Measurements from ENCODE around the gene TSPYL1.
A peak's percentile ranks its signal among the peaks of the same experiment; 100 is the strongest.

The TSPYL1 gene

GRCh38 chr6:116278481-116278829 lies 1.3 kb downstream of the TSPYL1 start:
- TF ChIP-seq, protein P1, sequence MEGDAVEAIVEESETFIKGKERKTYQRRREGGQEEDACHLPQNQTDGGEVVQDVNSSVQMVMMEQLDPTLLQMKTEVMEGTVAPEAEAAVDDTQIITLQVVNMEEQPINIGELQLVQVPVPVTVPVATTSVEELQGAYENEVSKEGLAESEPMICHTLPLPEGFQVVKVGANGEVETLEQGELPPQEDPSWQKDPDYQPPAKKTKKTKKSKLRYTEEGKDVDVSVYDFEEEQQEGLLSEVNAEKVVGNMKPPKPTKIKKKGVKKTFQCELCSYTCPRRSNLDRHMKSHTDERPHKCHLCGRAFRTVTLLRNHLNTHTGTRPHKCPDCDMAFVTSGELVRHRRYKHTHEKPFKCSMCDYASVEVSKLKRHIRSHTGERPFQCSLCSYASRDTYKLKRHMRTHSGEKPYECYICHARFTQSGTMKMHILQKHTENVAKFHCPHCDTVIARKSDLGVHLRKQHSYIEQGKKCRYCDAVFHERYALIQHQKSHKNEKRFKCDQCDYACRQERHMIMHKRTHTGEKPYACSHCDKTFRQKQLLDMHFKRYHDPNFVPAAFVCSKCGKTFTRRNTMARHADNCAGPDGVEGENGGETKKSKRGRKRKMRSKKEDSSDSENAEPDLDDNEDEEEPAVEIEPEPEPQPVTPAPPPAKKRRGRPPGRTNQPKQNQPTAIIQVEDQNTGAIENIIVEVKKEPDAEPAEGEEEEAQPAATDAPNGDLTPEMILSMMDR (IDR thresholded peaks at IDR 0.05; ENCODE audit: low read depth, low read length): no peak
- H3K4me3 ChIP-seq (replicated peaks in 1 of 2; ENCODE audit: low read depth in 2 of 2, low read length in 2 of 2): peak overlapping the region; percentile 61 to 93
- peak in 1 of 2 donors; percentile 3 for DNase-seq (ENCODE audit: low read depth in 2 of 2)

GRCh38 chr6:116277124-116277523 lies 2.6 kb downstream of the TSPYL1 start:
- TF ChIP-seq, protein P1 (IDR thresholded peaks at IDR 0.05; ENCODE audit: low read depth, low read length): no peak
- no peak for DNase-seq (ENCODE audit: low read depth in 2 of 2)
- peak overlapping the region; percentile 27 to 61 for H3K4me3 ChIP-seq (replicated peaks in 1 of 2; ENCODE audit: low read depth in 2 of 2, low read length in 2 of 2)

DNA sequence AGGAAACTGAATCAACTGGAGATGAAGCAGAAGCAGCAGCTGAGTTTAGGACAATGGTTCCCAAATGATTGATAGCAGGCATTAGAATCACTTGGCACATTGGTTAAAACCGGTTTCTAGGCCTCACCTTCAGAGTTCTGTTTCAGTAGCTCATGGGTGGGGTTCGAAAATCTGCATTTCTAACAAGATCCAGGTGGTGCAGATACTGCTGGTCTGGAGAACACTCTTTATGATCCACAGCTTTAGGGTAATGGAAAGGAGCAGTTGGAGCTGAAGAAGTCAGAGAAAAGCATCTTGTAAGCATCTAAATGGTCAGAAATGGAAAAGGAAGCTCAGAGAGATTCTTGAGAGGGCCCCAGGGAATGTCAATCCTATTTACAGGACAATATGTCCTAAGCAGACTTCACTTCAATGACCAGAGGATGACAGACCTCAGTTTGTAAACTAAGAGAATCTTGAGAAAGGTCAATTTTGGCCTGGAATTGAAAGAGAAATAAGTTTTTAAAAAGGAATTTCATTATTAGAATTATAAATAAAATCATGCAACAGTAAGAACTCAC lies 8.5 kb downstream of the TSPYL1 start:
- no peak overlapping the region for H3K4me3 ChIP-seq (replicated peaks in 1 of 2; ENCODE audit: low read depth in 2 of 2, low read length in 2 of 2)
- TF ChIP-seq, protein P1 (IDR thresholded peaks at IDR 0.05; ENCODE audit: low read depth, low read length): no peak
- no peak for DNase-seq (ENCODE audit: low read depth in 2 of 2)

GRCh38 chr6:116268589-116269293 lies 11.0 kb downstream of the TSPYL1 start:
- TF ChIP-seq, protein P1 (IDR thresholded peaks at IDR 0.05; ENCODE audit: low read depth, low read length): peak; percentile 84
- DNase-seq (ENCODE audit: low read depth in 2 of 2): peak; percentile 86 to 90
- H3K4me3 ChIP-seq (replicated peaks in 1 of 2; ENCODE audit: low read depth in 2 of 2, low read length in 2 of 2): no peak overlapping the region

DNA sequence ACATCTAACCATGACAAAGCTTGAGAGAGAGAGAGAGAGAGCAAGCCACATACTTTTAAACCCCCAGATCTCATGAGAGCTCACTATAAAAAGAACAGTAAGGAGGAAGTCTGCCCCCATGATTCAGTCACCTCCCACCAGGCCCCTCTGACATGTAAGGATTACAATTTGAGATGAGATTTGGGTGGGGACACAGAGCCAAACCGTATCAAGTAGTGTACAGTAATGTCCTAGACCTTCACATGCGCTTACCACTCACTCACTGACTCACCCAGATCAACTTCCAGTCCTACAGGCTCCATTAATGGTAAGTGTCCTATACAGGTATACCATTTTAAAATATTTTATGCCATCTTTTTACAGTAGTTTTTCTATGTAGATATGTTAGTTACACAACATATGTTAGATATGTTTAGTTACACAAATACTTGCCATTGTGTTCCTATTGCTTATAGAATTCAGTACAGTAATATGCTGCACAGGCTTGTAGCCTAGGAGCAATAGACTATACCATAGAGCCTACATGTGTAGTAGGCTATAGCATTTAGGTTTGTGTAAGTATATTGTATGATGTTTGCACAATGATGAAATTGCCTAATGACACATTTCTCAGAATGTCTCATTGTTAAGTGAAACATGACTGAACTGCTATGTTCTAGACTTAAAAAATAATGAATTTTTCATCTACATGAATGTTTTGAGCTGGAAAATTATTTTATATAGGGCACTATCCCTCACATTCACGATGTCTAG lies 11.7 kb downstream of the TSPYL1 start:
- DNase-seq (ENCODE audit: low read depth in 2 of 2): peak in 1 of 2 donors; percentile 55
- TF ChIP-seq, protein P1 (IDR thresholded peaks at IDR 0.05; ENCODE audit: low read depth, low read length): no peak
- no peak overlapping the region for H3K4me3 ChIP-seq (replicated peaks in 1 of 2; ENCODE audit: low read depth in 2 of 2, low read length in 2 of 2)

DNA sequence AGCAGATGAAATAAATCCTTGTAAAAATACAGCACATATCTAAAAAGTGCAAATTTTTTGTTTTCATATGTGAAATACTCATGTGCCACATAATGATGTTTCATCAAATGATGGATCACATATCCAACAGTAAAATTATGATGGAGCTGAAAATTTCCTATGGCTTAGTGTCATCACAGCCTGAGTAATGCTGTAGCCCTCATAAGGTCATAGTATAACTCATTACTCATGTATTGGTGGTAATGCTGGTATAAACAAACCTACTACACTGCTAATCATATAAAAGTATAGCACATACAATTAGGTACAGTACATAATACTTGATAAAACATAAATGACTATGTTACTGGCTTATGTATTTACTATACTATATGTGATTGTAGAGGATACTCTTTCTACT lies 12.9 kb downstream of the TSPYL1 start:
- no peak overlapping the region for H3K4me3 ChIP-seq (replicated peaks in 1 of 2; ENCODE audit: low read depth in 2 of 2, low read length in 2 of 2)
- TF ChIP-seq, protein P1 (IDR thresholded peaks at IDR 0.05; ENCODE audit: low read depth, low read length): no peak
- DNase-seq (ENCODE audit: low read depth in 2 of 2): peak in 1 of 2 donors; percentile 64
